SK-N-SH (cell line): Measurements from ENCODE around the gene ADIPOR2. TPM values are rescaled to one million over a fixed set of nuclear protein-coding genes. Genes with fewer than 3 reads are reported as not detected.

Source experiments
- CTCF ChIA-PET: fragments of 300-600, 350-600 bp; formaldehyde crosslinking; extraction: SDS; loops from one replicate; lab custom pipeline; 2021; lab: Yijun Ruan, JAX
- POLR2A ChIA-PET: fragments of 350-600 bp; sonication (Branson Sonifier 250); formaldehyde crosslinking; extraction: SDS; loops from one replicate; lab custom pipeline; 2020; ENCODE audit warnings: antibody characterized with exemption, inconsistent platforms; lab: Yijun Ruan, JAX
- DNase-seq: peaks from one replicate; pipeline ENCODE4 v3.0.0; 2012
- H2AFZ ChIP-seq: fragments of 200-600 bp; sonication (generic); 2 replicates; pipeline ENCODE4 v1.8.1; 2016; ENCODE audit warnings: antibody characterized with exemption, mild to moderate bottlenecking, low read depth
- H3F3A ChIP-seq: fragments of 200-600 bp; sonication (generic); replicated peaks from 2 replicates; pipeline ENCODE3; 2016; ENCODE audit warnings: antibody characterized with exemption, mild to moderate bottlenecking; ENCODE audit not compliant: insufficient read depth
- H3K27ac ChIP-seq, 2 experiments: fragments of 200-500 bp in 1 of 2; fragments of 200-600 bp in 1 of 2; sonication (Bioruptor generic) in 1 of 2; sonication (generic), shearing (Covaris generic) in 1 of 2; 2 replicates each; pipeline versions ENCODE4 v1.5.1 to v1.6.1; 2014 to 2016; ENCODE audit warnings: low read depth in 2 of 2, inconsistent platforms in 1 of 2, low read length in 1 of 2, mild to moderate bottlenecking in 1 of 2, mixed read lengths in 1 of 2
- H3K27me3 ChIP-seq: fragments of 200-600 bp; sonication (generic), shearing (Covaris generic); 2 replicates; pipeline ENCODE4 v1.6.1; 2016; ENCODE audit warnings: mixed run types; ENCODE audit not compliant: insufficient read depth
- H3K36me3 ChIP-seq, 2 experiments: fragments of 200-500 bp in 1 of 2; fragments of 200-600 bp in 1 of 2; sonication (Bioruptor generic) in 1 of 2; sonication (generic) in 1 of 2; replicated peaks in 1 of 2; 2 replicates each; pipeline versions ENCODE3 to v1.5.1; 2014 to 2016; ENCODE audit warnings: low read length in 1 of 2, mild to moderate bottlenecking in 1 of 2; ENCODE audit not compliant: insufficient read depth in 2 of 2, control insufficient read depth in 1 of 2
- H3K4me1 ChIP-seq, 2 experiments: fragments of 200-500 bp in 1 of 2; fragments of 200-600 bp in 1 of 2; sonication (Bioruptor generic) in 1 of 2; sonication (generic), shearing (Covaris generic) in 1 of 2; 2 replicates each; pipeline versions ENCODE4 v1.5.1 to v1.6.1; 2014 to 2016; ENCODE audit warnings: low read depth in 1 of 2, low read length in 1 of 2, mixed run types in 1 of 2; ENCODE audit not compliant: insufficient read depth in 2 of 2, control insufficient read depth in 1 of 2
- H3K4me2 ChIP-seq: fragments of 200-600 bp; sonication (generic), shearing (Covaris generic); 2 replicates; pipeline ENCODE4 v1.6.1; 2017; ENCODE audit warnings: mixed run types
- H3K4me3 ChIP-seq, 2 experiments: fragments of 200-500 bp in 1 of 2; fragments of 200-600 bp in 1 of 2; sonication (Bioruptor generic) in 1 of 2; sonication (generic), shearing (Covaris generic) in 1 of 2; 2 replicates each; pipeline versions ENCODE4 v1.5.1 to v1.8.1; 2014 to 2016; ENCODE audit warnings: low read depth in 2 of 2, inconsistent platforms in 1 of 2, low read length in 1 of 2, mild to moderate bottlenecking in 1 of 2, mixed read lengths in 1 of 2, moderate library complexity in 1 of 2
- H3K79me2 ChIP-seq: fragments of 200-600 bp; sonication (generic); 2 replicates; pipeline ENCODE4 v1.8.1; 2017; ENCODE audit warnings: mild to moderate bottlenecking; ENCODE audit not compliant: insufficient read depth
- H3K9ac ChIP-seq: fragments of 200-600 bp; sonication (generic); 2 replicates; pipeline ENCODE4 v1.6.1; 2017; ENCODE audit warnings: mixed run types
- H3K9me2 ChIP-seq: fragments of 200-600 bp; sonication (generic); 2 replicates; pipeline ENCODE4 v1.6.1; 2017; ENCODE audit warnings: mixed run types
- H3K9me3 ChIP-seq: fragments of 200-600 bp; sonication (generic); 2 replicates; pipeline ENCODE4 v1.6.1; 2017; ENCODE audit warnings: mixed run types, mild to moderate bottlenecking, moderate library complexity
- H4K20me1 ChIP-seq: fragments of 200-600 bp; sonication (generic); 2 replicates; pipeline ENCODE4 v1.6.1; 2017; ENCODE audit warnings: mild to moderate bottlenecking, mixed run types; ENCODE audit not compliant: insufficient read depth
- CHD2 ChIP-seq: fragments of 150-350 bp; IDR thresholded peaks from 2 replicates; pipeline ENCODE4 v1.6.1; 2018; ENCODE audit warnings: low read length; ENCODE audit not compliant: partially characterized antibody
- CTCF ChIP-seq: fragments of 200-600 bp; sonication (generic); IDR thresholded peaks from 2 replicates; pipeline ENCODE4 v1.6.1; 2017; ENCODE audit warnings: antibody characterized with exemption, mild to moderate bottlenecking, moderate library complexity
- ELF1 ChIP-seq: IDR thresholded peaks from 2 replicates; pipeline ENCODE4 v1.4.0; 2012
- EZH2phosphoT487 ChIP-seq: fragments of 200-600 bp; sonication (generic); IDR thresholded peaks from 2 replicates; pipeline ENCODE4 v1.6.1; 2017; ENCODE audit warnings: low read depth, mixed run types, mild to moderate bottlenecking, antibody characterized with exemption, moderate library complexity, borderline replicate concordance
- FOXJ3 ChIP-seq: sonication (generic); formaldehyde crosslinking; IDR thresholded peaks from 2 replicates; pipeline ENCODE4 v1.5.1; 2020; ENCODE audit warnings: mild to moderate bottlenecking, missing genetic modification reagents
- FOXM1 ChIP-seq: IDR thresholded peaks from 2 replicates; pipeline ENCODE4 v1.4.0; 2012; ENCODE audit warnings: low read depth, mild to moderate bottlenecking
- GABPA ChIP-seq: IDR thresholded peaks from 2 replicates; pipeline ENCODE4 v1.4.0; 2012; ENCODE audit warnings: low read depth, mild to moderate bottlenecking
- JUND ChIP-seq: IDR thresholded peaks from 2 replicates; pipeline ENCODE4 v1.4.0; 2012
- MAX ChIP-seq: IDR thresholded peaks from 2 replicates; pipeline ENCODE4 v1.4.0; 2012; ENCODE audit warnings: low read depth
- MEF2A ChIP-seq: IDR thresholded peaks from 2 replicates; pipeline ENCODE4 v1.4.0; 2012; ENCODE audit warnings: low read depth, borderline replicate concordance
- MXI1 ChIP-seq: IDR thresholded peaks from 2 replicates; pipeline ENCODE4 v1.6.1; 2012; ENCODE audit warnings: mild to moderate bottlenecking, low read depth, low read length, improper control_type of control experiment
- NFIC ChIP-seq: IDR thresholded peaks from 2 replicates; pipeline ENCODE4 v1.4.0; 2012; ENCODE audit warnings: borderline replicate concordance
- NRF1 ChIP-seq: IDR thresholded peaks from 2 replicates; pipeline ENCODE4 v1.6.1; 2012; ENCODE audit warnings: low read depth, mild to moderate bottlenecking, low read length
- RAD21 ChIP-seq: IDR thresholded peaks from 2 replicates; pipeline ENCODE4 v1.6.1; 2012; ENCODE audit warnings: mild to moderate bottlenecking, low read length
- RCOR1 ChIP-seq: fragments of 150-350 bp; IDR thresholded peaks from 2 replicates; pipeline ENCODE4 v1.6.1; 2017; ENCODE audit warnings: antibody characterized with exemption, low read length
- RFX5 ChIP-seq: IDR thresholded peaks from 2 replicates; pipeline ENCODE4 v1.6.1; 2012; ENCODE audit warnings: mild to moderate bottlenecking, improper control_type of control experiment, low read length
- SIN3A ChIP-seq: IDR thresholded peaks from 2 replicates; pipeline ENCODE4 v1.6.1; 2012; ENCODE audit warnings: low read depth, mild to moderate bottlenecking, low read length, moderate library complexity, borderline replicate concordance
- TAF1 ChIP-seq: IDR thresholded peaks from 2 replicates; pipeline ENCODE4 v1.6.1; 2012; ENCODE audit warnings: low read depth, mild to moderate bottlenecking, low read length, moderate library complexity, borderline replicate concordance
- TCF12 ChIP-seq: IDR thresholded peaks from 2 replicates; pipeline ENCODE4 v1.4.0; 2012
- TEAD4 ChIP-seq: IDR thresholded peaks from 2 replicates; pipeline ENCODE4 v1.4.0; 2012; ENCODE audit warnings: mild to moderate bottlenecking, borderline replicate concordance; ENCODE audit not compliant: insufficient read depth
- USF1 ChIP-seq: IDR thresholded peaks from 2 replicates; pipeline ENCODE4 v1.4.0; 2012; ENCODE audit warnings: low read depth, borderline replicate concordance
- YY1 ChIP-seq: IDR thresholded peaks from 2 replicates; pipeline ENCODE4 v1.4.0; 2012; ENCODE audit warnings: low read depth, mild to moderate bottlenecking
- whole genome bisulfite sequencing: methylation state at CpG from one replicate; pipeline ENCODE4 v1.1.6; 2017; ENCODE audit warnings: low lambda C conversion rate; 5-methylcytosine and 5-hydroxymethylcytosine counted together
- polyA plus RNA-seq, 3 experiments: library from polyadenylated mRNA; depleted of rRNA; stranded (reverse); fragments of >200 nt; gene quantifications; 2 replicates each; pipeline ENCODE4 v1.2.3, GENCODE V29; 2012
- TF ChIP-seq, protein P1 (sequence below): IDR thresholded peaks from 2 replicates; pipeline ENCODE4; 2012

Gene ADIPOR2
- polyA plus RNA-seq, 1 of the 3 experiments (the other 2 are of a cell fraction): 17.1 TPM

DNA sequence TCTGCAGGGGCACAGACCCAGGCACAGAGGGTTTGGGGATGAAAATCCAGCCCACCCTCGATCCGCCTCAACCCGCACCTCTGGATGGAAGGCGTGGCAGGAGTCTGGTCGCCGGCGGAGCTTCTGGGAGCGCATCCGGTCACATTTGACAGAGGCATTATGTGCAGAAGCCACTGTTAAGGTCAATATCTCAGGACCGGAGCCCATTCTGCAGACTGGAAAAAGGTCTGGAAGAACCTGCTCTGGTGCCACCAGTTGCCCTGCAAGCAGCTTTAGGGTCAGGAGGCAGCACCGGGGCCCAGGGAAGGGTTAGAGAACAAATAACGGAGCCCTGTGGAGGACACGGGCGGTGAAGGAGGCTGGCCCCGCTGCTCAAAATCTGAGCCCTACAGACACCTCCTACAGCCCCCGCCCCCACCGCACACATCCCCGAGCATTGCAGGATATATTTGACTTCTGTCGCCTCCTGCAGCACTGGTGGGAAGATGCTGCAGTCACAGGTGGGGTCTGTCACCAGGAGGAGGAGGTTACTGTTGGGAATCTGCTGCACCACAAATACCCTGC is 104.4 kb downstream of the ADIPOR2 start:
- Histone ChIP-seq H3K27me3 (no peaks in the 10 kb centered on the region), H3F3A (no peaks in the 10 kb centered on the region), H3K4me3 (no peak overlapping the region), H3K27ac (no peak overlapping the region), H4K20me1 (no peaks in the 10 kb centered on the region), H2AFZ (peak overlapping the region; percentile 72; the same call in 1 of the 2 replicates), H3K4me2 (no peak overlapping the region), H3K4me1 (peaks cover 0 to 26% of the 10 kb centered on the region in 2 experiments; a peak in 1 of 4 replicates), H3K9me2 (no peaks in the 10 kb centered on the region), H3K9ac (no peak overlapping the region), H3K9me3 (no peaks in the 10 kb centered on the region), H3K79me2 (no peaks in the 10 kb centered on the region), H3K36me3 (no peaks in the 10 kb centered on the region)
- WGBS: 85% methylated on average over 19 of the region's 19 CpGs
- ChIA-PET CTCF (interaction anchor here (0.6 to 17.5 kb wide), 39 partner anchors 9 to 789 kb away, joined by 3 to 605 read pairs (median 3); partner anchors contain the start of gene WNT5B), POLR2A (interaction anchor here (1.3 kb wide), 1 partner anchor 145 kb away, joined by 9 read pairs; no protein-coding TSS in a partner anchor)
- no peak for TF ChIP-seq RAD21
- no peak for TF ChIP-seq CTCF
- no peak for TF ChIP-seq YY1
- TF ChIP-seq NRF1: no peak
- no peak for TF ChIP-seq TCF12
- TF ChIP-seq NFIC: no peak
- TF ChIP-seq EZH2phosphoT487: no peak
- peak; percentile 9 for DNase-seq

GRCh38 chr12:1795785-1796514 is 105.1 kb downstream of the ADIPOR2 start:
- H3K79me2 ChIP-seq: no peaks in the 10 kb centered on the region
- no peaks in the 10 kb centered on the region for H3K9me3 ChIP-seq
- peak; percentile 98 for DNase-seq
- H3K9ac ChIP-seq: no peak overlapping the region
- peaks cover 0 to 29% of the 10 kb centered on the region in 2 experiments; a peak in 1 of 4 replicates for H3K4me1 ChIP-seq
- CTCF ChIA-PET: interaction anchor here (0.6 to 17.5 kb wide), 40 partner anchors 9 to 788 kb away, joined by 3 to 605 read pairs (median 3); partner anchors contain the start of gene WNT5B
- no peaks in the 10 kb centered on the region for H3K36me3 ChIP-seq
- WGBS: 38% methylated on average over 24 of the region's 45 CpGs
- H3K27me3 ChIP-seq: no peaks in the 10 kb centered on the region
- H3K9me2 ChIP-seq: no peaks in the 10 kb centered on the region
- no peak overlapping the region for H3K4me3 ChIP-seq
- H3F3A ChIP-seq: no peaks in the 10 kb centered on the region
- peak overlapping the region; percentile 83 for H2AFZ ChIP-seq
- H3K4me2 ChIP-seq: no peak overlapping the region
- no peaks in the 10 kb centered on the region for H4K20me1 ChIP-seq
- POLR2A ChIA-PET: interaction anchor here (1.3 kb wide), 1 partner anchor 144 kb away, joined by 9 read pairs; no protein-coding TSS in a partner anchor
- H3K27ac ChIP-seq: peak overlapping the region in 1 of 2 experiments; percentile 34; a peak in 1 of 4 replicates
- TF ChIP-seq FOXM1: no peak
- TF ChIP-seq, protein P1, sequence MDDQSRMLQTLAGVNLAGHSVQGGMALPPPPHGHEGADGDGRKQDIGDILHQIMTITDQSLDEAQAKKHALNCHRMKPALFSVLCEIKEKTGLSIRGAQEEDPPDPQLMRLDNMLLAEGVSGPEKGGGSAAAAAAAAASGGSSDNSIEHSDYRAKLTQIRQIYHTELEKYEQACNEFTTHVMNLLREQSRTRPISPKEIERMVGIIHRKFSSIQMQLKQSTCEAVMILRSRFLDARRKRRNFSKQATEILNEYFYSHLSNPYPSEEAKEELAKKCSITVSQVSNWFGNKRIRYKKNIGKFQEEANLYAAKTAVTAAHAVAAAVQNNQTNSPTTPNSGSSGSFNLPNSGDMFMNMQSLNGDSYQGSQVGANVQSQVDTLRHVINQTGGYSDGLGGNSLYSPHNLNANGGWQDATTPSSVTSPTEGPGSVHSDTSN: no peak
- TF ChIP-seq TCF12: no peak
- TF ChIP-seq YY1: no peak
- no peak for TF ChIP-seq RFX5
- TF ChIP-seq RAD21: peak; percentile 98
- peak; percentile 24; the same call in 1 of the 2 replicates for TF ChIP-seq NRF1
- no peak for TF ChIP-seq MXI1
- TF ChIP-seq MEF2A: no peak
- no peak for TF ChIP-seq ELF1
- TF ChIP-seq SIN3A: no peak
- TF ChIP-seq FOXJ3 (CRISPR knock-in tag): no peak
- TF ChIP-seq TAF1: no peak
- no peak for TF ChIP-seq TEAD4
- no peak for TF ChIP-seq GABPA
- TF ChIP-seq USF1: no peak
- TF ChIP-seq EZH2phosphoT487: no peak
- peak; percentile 52 for TF ChIP-seq RCOR1
- peak; percentile 65 for TF ChIP-seq MAX
- no peak for TF ChIP-seq NFIC
- peak; percentile 40 for TF ChIP-seq CHD2
- no peak for TF ChIP-seq JUND
